BJ (cell line): Measurements from ENCODE around the gene TOM1. TPM values are rescaled to one million over a fixed set of nuclear protein-coding genes. Genes with fewer than 3 reads are reported as not detected.

Source experiments
- polyA plus RNA-seq: library from polyadenylated mRNA; depleted of rRNA; stranded (reverse); fragments of >200 nt; gene quantifications from 2 replicates; pipeline ENCODE4 v1.2.3, GENCODE V29; 2011; rRNA removed
- small RNA-seq: library from RNA; depleted of rRNA; stranded (forward); fragments of <200 nt; gene quantifications from one replicate; pipeline ENCODE3, GENCODE V24; 2012; ENCODE audit warnings: low replicate concordance, low read depth; ENCODE audit not compliant: insufficient read length

TOM1 gene
- polyA plus RNA-seq, 1 experiment = 124 TPM

Small RNAs within 50 kb of the gene (small RNA-seq; reads per million reads assigned to genes)
- gene MIR3909 = 1.1 reads per million
- not detected for gene MIR6069

Other genes starting within 250 kb of the TOM1 start
- not detected in 2 replicates for gene ISX, start 233.7 kb upstream of the TOM1 start, polyA plus RNA-seq
- gene HMGXB4, start 42.4 kb upstream of the TOM1 start, polyA plus RNA-seq = 15.1 and 21.5 TPM in 2 replicates
- 43.0 and 71.2 TPM in 2 replicates for gene HMOX1, start 81.2 kb downstream of the TOM1 start, polyA plus RNA-seq
- 19.4 and 34.6 TPM in 2 replicates for gene MCM5, start 100.2 kb downstream of the TOM1 start, polyA plus RNA-seq
- gene RASD2, start 240.9 kb downstream of the TOM1 start, polyA plus RNA-seq = 0.45 and 1.2 TPM in 2 replicates